Endothelial cell of umbilical vein (primary cell): ENCODE measurements around the gene RPL15. TPM values are rescaled to one million over a fixed set of nuclear protein-coding genes. Genes with fewer than 3 reads are reported as not detected.

Experiments
- BruUV-seq: library from RNA; stranded (reverse); fragments of 400-500 nt; replicated peaks from 2 replicates; lab custom pipeline; 2021; lab: Mats Ljungman, UMichigan
- CTCF ChIA-PET: fragments of 300-600, 350-600 bp; sonication (Branson Sonifier 250); formaldehyde crosslinking; loops from one replicate; lab custom pipeline; 2021; ENCODE audit warnings: antibody characterized with exemption, inconsistent platforms; lab: Charles Lee
- POLR2A ChIA-PET: fragments of 300-600, 350-600 bp; sonication (Branson Sonifier 250); formaldehyde crosslinking; loops from one replicate; lab custom pipeline; 2021; ENCODE audit warnings: antibody characterized with exemption, inconsistent platforms; lab: Charles Lee
- DNase-seq: peaks from one replicate; pipeline ENCODE4 v3.0.0-alpha.2; 2011; ENCODE audit warnings: low read depth, low spot score
- FAIRE-seq: peaks from 2 replicates; lab custom pipeline; 2011; peaks lifted over from hg19 to GRCh38; lab: Jason Lieb, UNC
- H2AFZ ChIP-seq: 2 replicates; pipeline ENCODE4 v1.6.0; 2012; ENCODE audit warnings: low read depth, low read length, control low read depth, inconsistent platforms
- H3K27ac ChIP-seq: 2 replicates; pipeline ENCODE4 v1.5.1; 2011; ENCODE audit warnings: low read depth, mild to moderate bottlenecking, control low read depth, low read length, moderate library complexity; ENCODE audit not compliant: insufficient read depth
- H3K27me3 ChIP-seq, 2 experiments: 2 replicates each; pipeline versions ENCODE4 v1.6.0 to v1.6.1; 2011; ENCODE audit warnings: low read length in 2 of 2, mixed read lengths in 1 of 2; ENCODE audit not compliant: control insufficient read depth in 2 of 2, insufficient read depth in 2 of 2
- H3K36me3 ChIP-seq, 2 experiments: 2 replicates in 1 of 2; 3 replicates in 1 of 2; pipeline ENCODE4 v1.5.1; 2011; ENCODE audit warnings: low read length in 2 of 2, mild to moderate bottlenecking in 1 of 2, moderate library complexity in 1 of 2; ENCODE audit not compliant: control insufficient read depth in 2 of 2, insufficient read depth in 2 of 2; ENCODE audit errors: extremely low read depth in 1 of 2
- H3K4me1 ChIP-seq: 3 replicates; pipeline ENCODE4 v1.5.1; 2011; ENCODE audit warnings: mild to moderate bottlenecking, low read length; ENCODE audit not compliant: control insufficient read depth, insufficient read depth; ENCODE audit errors: extremely low read depth
- H3K4me2 ChIP-seq: 2 replicates; pipeline ENCODE4 v1.6.1; 2011; ENCODE audit warnings: low read length, control low read depth, mixed read lengths; ENCODE audit not compliant: insufficient read depth
- H3K4me3 ChIP-seq, 3 experiments: fragments of 200-600 bp in 1 of 3; sonication (generic), shearing (Covaris generic) in 1 of 3; replicated peaks in 1 of 3; 2 replicates each; pipeline ENCODE4 v1.5.1; 2011 to 2016; ENCODE audit warnings: control low read depth in 3 of 3, low read length in 3 of 3, mild to moderate bottlenecking in 2 of 3, inconsistent platforms in 1 of 3, low read depth in 1 of 3, moderate library complexity in 1 of 3; ENCODE audit not compliant: insufficient read depth in 1 of 3
- H3K79me2 ChIP-seq: 2 replicates; pipeline ENCODE4 v1.6.0; 2012; ENCODE audit warnings: low read length, inconsistent platforms; ENCODE audit not compliant: control insufficient read depth, insufficient read depth
- H3K9ac ChIP-seq: replicated peaks from 2 replicates; pipeline ENCODE3; 2011; ENCODE audit warnings: low read length, control low read depth; ENCODE audit not compliant: insufficient read depth; ENCODE audit errors: extremely low read depth
- H3K9me1 ChIP-seq: replicated peaks from 3 replicates; pipeline ENCODE4 v1.6.0; 2011; ENCODE audit warnings: mild to moderate bottlenecking, low read length; ENCODE audit not compliant: control insufficient read depth, insufficient read depth; ENCODE audit errors: extremely low read depth
- H3K9me3 ChIP-seq: replicated peaks from 2 replicates; pipeline ENCODE4 v1.5.1; 2012; ENCODE audit warnings: low read length, inconsistent platforms; ENCODE audit not compliant: control insufficient read depth, insufficient read depth
- H4K20me1 ChIP-seq: replicated peaks from 2 replicates; pipeline ENCODE3; 2011; ENCODE audit warnings: mild to moderate bottlenecking, low read length; ENCODE audit not compliant: control insufficient read depth, insufficient read depth; ENCODE audit errors: extremely low read depth
- CTCF ChIP-seq, 2 donors: IDR thresholded peaks; 1 replicate in 1 of 2; 2 replicates in 1 of 2; pipeline ENCODE4 v1.5.1; 2011; ENCODE audit warnings: low read length in 2 of 2, mild to moderate bottlenecking in 2 of 2, moderate library complexity in 2 of 2, control low read depth in 1 of 2, inconsistent platforms in 1 of 2, low read depth in 1 of 2; ENCODE audit not compliant: insufficient read depth in 1 of 2; ENCODE audit errors: extremely low read depth in 1 of 2
- EZH2 ChIP-seq: IDR thresholded peaks from 2 replicates; pipeline ENCODE4 v1.6.1; 2012; ENCODE audit warnings: borderline replicate concordance, low read depth, mild to moderate bottlenecking, moderate library complexity, low read length, inconsistent platforms; ENCODE audit not compliant: severe bottlenecking
- FOS ChIP-seq: IDR thresholded peaks from 2 replicates; pipeline ENCODE4 v1.6.1; 2011; ENCODE audit warnings: mild to moderate bottlenecking, low read length, moderate library complexity, borderline replicate concordance; ENCODE audit not compliant: insufficient read depth
- GATA2 ChIP-seq: IDR thresholded peaks from 2 replicates; pipeline ENCODE4 v1.7.0; 2011; ENCODE audit warnings: low read depth, mild to moderate bottlenecking, moderate library complexity, mixed read lengths, low read length; ENCODE audit not compliant: insufficient read length, insufficient read depth
- JUN ChIP-seq: IDR thresholded peaks from 2 replicates; pipeline ENCODE4 v1.6.1; 2011; ENCODE audit warnings: borderline replicate concordance, low read depth; ENCODE audit not compliant: insufficient read length, insufficient read depth
- MAX ChIP-seq: IDR thresholded peaks from 2 replicates; pipeline ENCODE4 v1.6.1; 2011; ENCODE audit not compliant: insufficient read depth, insufficient read length
- MYC ChIP-seq: IDR thresholded peaks from one replicate; pipeline ENCODE4 v1.6.1; 2011; ENCODE audit warnings: mild to moderate bottlenecking, low read depth, low read length
- POLR2A ChIP-seq: IDR thresholded peaks from 2 replicates; pipeline ENCODE4 v1.6.1; 2012; ENCODE audit warnings: low read depth, mild to moderate bottlenecking, control low read depth, low read length
- POLR2AphosphoS5 ChIP-seq: IDR thresholded peaks from 2 replicates; pipeline ENCODE4 v1.6.1; 2012; ENCODE audit warnings: low read depth, mild to moderate bottlenecking, control low read depth, low read length, moderate library complexity; ENCODE audit not compliant: insufficient read depth
- dilution Hi-C: fragments of 300-500 bp; cut with MboI; formaldehyde crosslinking; loops from one replicate; pipeline ENCODE4 v1.15.0; 2019; ENCODE audit warnings: low sequenced_read_pairs; ENCODE audit not compliant: extremely low pct_ligation_motif_present
- intact Hi-C: fragments of 100-400 bp; cut with micrococcal nuclease; formaldehyde crosslinking; loops from one replicate; pipeline ENCODE4 v1.10.0; 2022
- polyA plus RNA-seq, 4 experiments: library from polyadenylated mRNA; depleted of rRNA in 3 of 4; stranded (reverse) in 3 of 4; unstranded in 1 of 4; fragments of >200 nt; gene quantifications; 2 replicates each; pipeline versions ENCODE4 v1.2.1 to v1.2.3, GENCODE V29; 2011 to 2012; ENCODE audit warnings: missing spikeins in 1 of 4
- total RNA-seq: library from RNA; stranded (reverse); gene quantifications from 2 replicates; pipeline ENCODE4 v1.2.3, GENCODE V29; 2021

The RPL15 gene
- total and polyA plus RNA-seq, 2 donors (not counting 3 experiments of a cell fraction or from before 2014, with no cell fraction given): 1,901 to 5,777 TPM

GRCh38 chr3:23949784-23950183, 32.9 kb downstream of the RPL15 start:
- Histone ChIP-seq H3K9me3 (no peaks in the 10 kb centered on the region), H3K79me2 (peaks cover 18% of the 10 kb centered on the region), H3K9me1 (no peaks in the 10 kb centered on the region), H3K36me3 (no peaks in the 10 kb centered on the region), H3K4me2 (no peak overlapping the region), H3K27me3 (no peaks in the 10 kb centered on the region), H3K4me3 (no peak overlapping the region), H4K20me1 (no peaks in the 10 kb centered on the region), H3K27ac (no peak overlapping the region), H3K9ac (no peak overlapping the region), H2AFZ (no peak overlapping the region), H3K4me1 (peaks cover 17% of the 10 kb centered on the region)
- TF ChIP-seq CTCF (IDR thresholded peaks at IDR 0.05; ENCODE audit: extremely low read depth in 1 of 2, insufficient read depth in 1 of 2, low read depth in 1 of 2, low read length in 2 of 2) (no peak), EZH2 (no peak), MYC (no peak), POLR2AphosphoS5 (no peak), MAX (no peak), GATA2 (no peak), FOS (no peak), JUN (no peak), POLR2A (no peak)
- BruUV-seq: no TSS peak
- dilution Hi-C loops (no loop called here), intact Hi-C loops (no loop called here)
- ChIA-PET POLR2A (interaction anchor here (4.4 kb wide), 1 partner anchor 33 kb away, joined by 19 read pairs; the partner anchor contains the start of genes NKIRAS1 and RPL15), CTCF (interaction anchor here (1.3 kb wide), 1 partner anchor 20 kb away, joined by 3 read pairs; no protein-coding TSS in a partner anchor)
- DNase-seq (peak; percentile 26), FAIRE-seq (no peak)
